Neural cell (in vitro differentiated cells): Measurements from ENCODE around the gene PCDHGB6.

Experiments
- CTCF ChIP-seq: fragments of 450-650 bp; IDR thresholded peaks from 2 replicates; pipeline ENCODE4 v1.5.1; 2014; ENCODE audit warnings: antibody characterized with exemption, mild to moderate bottlenecking, moderate library complexity; ENCODE audit not compliant: poor library complexity, severe bottlenecking
- EP300 ChIP-seq: fragments of 450-650 bp; conservative IDR thresholded peaks from 2 replicates; pipeline ENCODE4 v1.6.1; 2014; ENCODE audit warnings: antibody characterized with exemption, mild to moderate bottlenecking, moderate library complexity; ENCODE audit not compliant: poor library complexity, severe bottlenecking
- EZH2 ChIP-seq: fragments of 200-600, 300-800 bp; shearing (Covaris generic), sonication (generic); IDR thresholded peaks from 2 replicates; pipeline ENCODE4 v1.6.1; 2014; ENCODE audit warnings: antibody characterized with exemption, low read length, borderline replicate concordance, mild to moderate bottlenecking; ENCODE audit not compliant: insufficient read depth, poor library complexity, severe bottlenecking
- MXI1 ChIP-seq: fragments of 450-650 bp; conservative IDR thresholded peaks from 2 replicates; pipeline ENCODE4 v1.6.1; 2014; ENCODE audit warnings: antibody characterized with exemption, mild to moderate bottlenecking; ENCODE audit not compliant: poor library complexity, severe bottlenecking
- POLR2AphosphoS5 ChIP-seq: IDR thresholded peaks from 2 replicates; pipeline ENCODE4 v1.6.1; 2012
- SMC3 ChIP-seq: fragments of 450-650 bp; conservative IDR thresholded peaks from 2 replicates; pipeline ENCODE4 v1.6.1; 2014; ENCODE audit warnings: antibody characterized with exemption, mild to moderate bottlenecking, moderate library complexity; ENCODE audit not compliant: poor library complexity

- TF ChIP-seq CTCF, result no peak
- no peak for TF ChIP-seq MXI1
- TF ChIP-seq EP300, result no peak
- no peak for TF ChIP-seq SMC3
- no peak for TF ChIP-seq EZH2
- TF ChIP-seq POLR2AphosphoS5, result no peak
These were observed 24.5 kb upstream of the PCDHGB6 start for GRCh38 chr5:141383345-141383744.
